GF-D8 (cell line): Measurements from ENCODE around the gene CFAP73.
"Not testable (repeated sequence)": the region's sequence is repeated elsewhere in the genome, so short reads cannot be mapped to it uniquely, and the experiment has no call there.

Source experiments
- DNase-seq: peaks from one replicate; lab custom pipeline; 2025; lab: John Stamatoyannopoulos, UW

The CFAP73 gene

GRCh38 chr12:113119980-113120669 is 29.4 kb upstream of the CFAP73 start:
- DNase-seq: no peak

GRCh38 chr12:113120670-113121370 is 28.7 kb upstream of the CFAP73 start:
- DNase-seq: no peak

GRCh38 chr12:113127791-113128199 is 21.7 kb upstream of the CFAP73 start:
- DNase-seq: no peak

GRCh38 chr12:113128802-113129663 is 20.5 kb upstream of the CFAP73 start:
- DNase-seq: no peak

GRCh38 chr12:113129664-113130456 is 19.7 kb upstream of the CFAP73 start:
- no peak for DNase-seq

GRCh38 chr12:113130457-113131135 is 18.9 kb upstream of the CFAP73 start:
- DNase-seq: no peak

- DNase-seq: no peak
Measured at GRCh38 chr12:113131556-113131955, 18.0 kb upstream of the CFAP73 start.

- no peak for DNase-seq
Measured at GRCh38 chr12:113133036-113133435, 16.5 kb upstream of the CFAP73 start.

GRCh38 chr12:113133666-113134065 is 15.9 kb upstream of the CFAP73 start:
- no peak for DNase-seq

GRCh38 chr12:113134071-113134470 is 15.5 kb upstream of the CFAP73 start:
- DNase-seq: no peak

GRCh38 chr12:113134521-113134951 is 15.0 kb upstream of the CFAP73 start:
- DNase-seq: no peak

GRCh38 chr12:113135178-113136127 is 14.1 kb upstream of the CFAP73 start, which contains the start of gene RASAL1:
Gene RASAL1 (minus strand): TSS chr12:113135761. CDS start chr12:113135462, 299 bp downstream.
- no peak for DNase-seq

GRCh38 chr12:113136128-113136989 is 13.2 kb upstream of the CFAP73 start:
- DNase-seq: no peak

GRCh38 chr12:113136990-113137511 is 12.5 kb upstream of the CFAP73 start:
- no peak for DNase-seq

- DNase-seq: no peak
Measured at GRCh38 chr12:113137861-113138783, 11.4 kb upstream of the CFAP73 start.

GRCh38 chr12:113138826-113139225 is 10.7 kb upstream of the CFAP73 start:
- no peak for DNase-seq

GRCh38 chr12:113140706-113141105 is 8.8 kb upstream of the CFAP73 start:
- no peak for DNase-seq

- DNase-seq: not testable (repeated sequence)
Measured at GRCh38 chr12:113141716-113142115, 7.8 kb upstream of the CFAP73 start.
